ENCODE results near the gene GTF2IRD1. TPM values are rescaled to one million over a fixed set of nuclear protein-coding genes. Genes with fewer than 3 reads are reported as not detected.

The GTF2IRD1 gene
- total and polyA plus RNA-seq, 9 of the 15 experiments (the other 6 are each of a cell fraction or from before 2014, with no cell fraction given) = 9.1 to 30.2 (median 14.0) TPM

DNA sequence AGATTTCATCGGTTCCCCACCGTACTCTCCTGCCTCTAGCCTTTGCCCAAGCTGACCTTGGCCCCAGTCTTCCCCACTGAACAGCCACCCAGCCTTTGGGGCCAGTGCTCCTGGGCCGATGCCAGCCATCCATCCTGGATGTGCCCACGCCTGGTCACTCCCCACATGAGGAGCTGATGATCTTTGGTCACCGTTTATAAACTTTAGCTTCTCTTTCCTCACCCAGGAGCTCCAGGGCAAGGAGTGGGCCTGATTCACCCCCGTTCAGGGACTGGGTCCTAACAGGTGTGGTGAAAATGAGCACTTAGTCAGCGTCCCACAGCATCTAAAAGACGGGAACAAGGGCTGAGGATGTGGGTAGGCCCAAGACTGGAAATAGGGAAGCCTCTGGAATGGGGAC, 22.9 kb downstream of the GTF2IRD1 start:
- DNase-seq (ENCODE audit: extremely low read depth in 1 of 4, low spot score in 3 of 4) = no peak
- no peaks in the 10 kb centered on the region for H3K27me3 ChIP-seq (ENCODE audit: control insufficient read depth in 2 of 2, insufficient read depth in 2 of 2, low read length in 2 of 2)
- no peaks in the 10 kb centered on the region; the same call in 1 of the 3 replicates for H3K79me2 ChIP-seq (ENCODE audit: control insufficient read depth, insufficient read depth, low read length)
- H3K36me3 ChIP-seq (ENCODE audit: control insufficient read depth, insufficient read depth, low read length) = no peaks in the 10 kb centered on the region
- ChIA-PET CTCF (ENCODE audit: low intra/inter-chr PET ratio) (no interaction called here), POLR2A (no interaction called here)
- H3K9me1 ChIP-seq (ENCODE audit: control insufficient read depth, insufficient read depth, low read length) = no peaks in the 10 kb centered on the region
- 65% methylated on average over 8 of the region's 8 CpGs for WGBS (ENCODE audit: insufficient coverage, low coverage, missing lambda C conversion rate)
- ATAC-seq = no peak
- peaks cover 19% of the 10 kb centered on the region; the same call in 1 of the 2 replicates for H4K20me1 ChIP-seq (replicated peaks; ENCODE audit: control insufficient read depth, insufficient read depth, low read length)
- peaks cover 8 to 31% of the 10 kb centered on the region in 2 experiments; a peak in 4 of 5 replicates for H3K4me1 ChIP-seq (replicated peaks in 1 of 2; ENCODE audit: control insufficient read depth in 2 of 2, insufficient read depth in 2 of 2, low read length in 2 of 2)
- FAIRE-seq = no peak
- H3K9ac ChIP-seq (ENCODE audit: insufficient read depth in 1 of 2, low read depth in 2 of 2, low read length in 2 of 2) = peak overlapping the region in 1 of 2 experiments; percentile 48; a peak in 2 of 4 replicates
- no peak for TF ChIP-seq BRD4 (IDR thresholded peaks at IDR 0.05)
- TF ChIP-seq FOXJ2 (tag; IDR thresholded peaks at IDR 0.05) = no peak
- no peak for TF ChIP-seq MCM5 (IDR thresholded peaks at IDR 0.05; ENCODE audit: low read depth)
- TF ChIP-seq, protein P1, sequence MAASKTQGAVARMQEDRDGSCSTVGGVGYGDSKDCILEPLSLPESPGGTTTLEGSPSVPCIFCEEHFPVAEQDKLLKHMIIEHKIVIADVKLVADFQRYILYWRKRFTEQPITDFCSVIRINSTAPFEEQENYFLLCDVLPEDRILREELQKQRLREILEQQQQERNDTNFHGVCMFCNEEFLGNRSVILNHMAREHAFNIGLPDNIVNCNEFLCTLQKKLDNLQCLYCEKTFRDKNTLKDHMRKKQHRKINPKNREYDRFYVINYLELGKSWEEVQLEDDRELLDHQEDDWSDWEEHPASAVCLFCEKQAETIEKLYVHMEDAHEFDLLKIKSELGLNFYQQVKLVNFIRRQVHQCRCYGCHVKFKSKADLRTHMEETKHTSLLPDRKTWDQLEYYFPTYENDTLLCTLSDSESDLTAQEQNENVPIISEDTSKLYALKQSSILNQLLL (CRISPR knock-in tag; IDR thresholded peaks at IDR 0.05; ENCODE audit: borderline replicate concordance) = no peak
- TF ChIP-seq C11orf30 (IDR thresholded peaks at IDR 0.05; ENCODE audit: low read depth) = no peak
- TF ChIP-seq ARHGAP35 (IDR thresholded peaks at IDR 0.05; ENCODE audit: partially characterized antibody) = no peak
- no peak for TF ChIP-seq MTF1 (CRISPR knock-in tag; IDR thresholded peaks at IDR 0.05; ENCODE audit: borderline replicate concordance)
- TF ChIP-seq ZFP36 (IDR thresholded peaks at IDR 0.05; ENCODE audit: low read depth, low read length, partially characterized antibody) = no peak
- TF ChIP-seq ZFP30 (CRISPR knock-in tag; IDR thresholded peaks at IDR 0.05; ENCODE audit: borderline replicate concordance) = no peak
- TF ChIP-seq ZNF583 (CRISPR knock-in tag; IDR thresholded peaks at IDR 0.05) = no peak
- TF ChIP-seq ZNF75A (CRISPR knock-in tag; IDR thresholded peaks at IDR 0.05) = no peak
- TF ChIP-seq ZNF311 (CRISPR knock-in tag; IDR thresholded peaks at IDR 0.05) = no peak
- TF ChIP-seq HNRNPLL (IDR thresholded peaks at IDR 0.05; ENCODE audit: low read depth, low read length, poor library complexity, severe bottlenecking) = no peak
- no peak for TF ChIP-seq RUNX1 (IDR thresholded peaks at IDR 0.05; ENCODE audit: low read depth)
- TF ChIP-seq MNT (conservative IDR thresholded peaks at IDR 0.05) = no peak
- TF ChIP-seq MAFG (tag; conservative IDR thresholded peaks at IDR 0.05) = no peak
- TF ChIP-seq KLF13 (tag; IDR thresholded peaks at IDR 0.05; ENCODE audit: borderline replicate concordance, low read depth) = no peak
- H2AFZ ChIP-seq (ENCODE audit: low read depth, low read length) = no peak overlapping the region
- no peak overlapping the region for H3K4me2 ChIP-seq (ENCODE audit: insufficient read depth, low read length)
- H3K9me3 ChIP-seq (replicated peaks; ENCODE audit: control insufficient read depth, insufficient read depth, low read depth, low read length) = no peaks in the 10 kb centered on the region
- BruUV-seq (replicated peaks) = no TSS peak
- no peak overlapping the region for H3K4me3 ChIP-seq
- intact Hi-C loops (cut with micrococcal nuclease) = no loop called here
- in situ Hi-C loops (cut with MboI) = no loop called here
- no peak overlapping the region for H3K27ac ChIP-seq (ENCODE audit: extremely low read depth, low read depth, low read length)
